Chondrocyte (in vitro differentiated cells): ENCODE measurements around the gene TFAP2D. TPM values are rescaled to one million over a fixed set of nuclear protein-coding genes. Genes with fewer than 3 reads are reported as not detected.
A peak's percentile ranks its signal among the peaks of the same experiment; 100 is the strongest.

Experiments used
- DNase-seq: peaks from one replicate; pipeline ENCODE4 v3.0.0; 2021; ENCODE audit warnings: mixed read lengths, low spot score
- H3K27ac Mint-ChIP-seq: one replicate; pipeline ENCODE4 v1.8.0; 2021; ENCODE audit warnings: mild to moderate bottlenecking, moderate library complexity, mixed read lengths; ENCODE audit not compliant: unreplicated experiment
- H3K27me3 Mint-ChIP-seq: 2 replicates; pipeline ENCODE4 v1.8.0; 2021; ENCODE audit warnings: low read depth, mixed read lengths
- H3K36me3 Mint-ChIP-seq: 2 replicates; pipeline ENCODE4 v1.8.0; 2021; ENCODE audit warnings: low read depth, mixed read lengths
- H3K4me1 Mint-ChIP-seq: 2 replicates; pipeline ENCODE4 v1.8.0; 2021; ENCODE audit warnings: low read depth, mild to moderate bottlenecking, mixed read lengths
- H3K4me3 Mint-ChIP-seq: one replicate; pipeline ENCODE4 v1.8.0; 2021; ENCODE audit warnings: mild to moderate bottlenecking, moderate library complexity, mixed read lengths; ENCODE audit not compliant: unreplicated experiment
- H3K9me3 Mint-ChIP-seq: 2 replicates; pipeline ENCODE4 v1.8.0; 2021; ENCODE audit warnings: low read depth, mixed read lengths
- CTCF ChIP-seq: fragments of 200-600 bp; sonication (generic); IDR thresholded peaks from 2 replicates; pipeline ENCODE4 v1.5.0; 2021; ENCODE audit warnings: antibody characterized with exemption, mild to moderate bottlenecking, moderate library complexity
- total RNA-seq: library from RNA; stranded (reverse); gene quantifications from 3 replicates; pipeline ENCODE4 v1.2.1, GENCODE V29; 2021

Gene TFAP2D
- total RNA-seq, 1 donor from 2014 or later, result not detected

GRCh38 chr6:50818020-50818419 is 104.7 kb downstream of the TFAP2D start:
- no peak for TF ChIP-seq CTCF
- H3K27me3 Mint-ChIP-seq, result peaks cover 5% of the 10 kb centered on the region
- no peak for DNase-seq
- no peaks in the 10 kb centered on the region for H3K36me3 Mint-ChIP-seq
- peaks cover 49% of the 10 kb centered on the region for H3K4me1 Mint-ChIP-seq
- H3K4me3 Mint-ChIP-seq, result peak overlapping the region; percentile 69
- no peaks in the 10 kb centered on the region for H3K9me3 Mint-ChIP-seq
- H3K27ac Mint-ChIP-seq, result peak overlapping the region; percentile 91

GRCh38 chr6:50818673-50819072 is 105.3 kb downstream of the TFAP2D start, which contains the start of gene TFAP2B:
Gene TFAP2B, plus strand, starts transcription at chr6:50818871. Its CDS starts 21 bp downstream, at chr6:50818892.
- Mint-ChIP-seq H3K4me3 (peak within 1 kb of the TSS; percentile 98), H3K36me3 (peaks cover 3% of the 10 kb centered on the region), H3K27ac (peak within 1 kb of the TSS; percentile 99), H3K4me1 (peaks cover 54% of the 10 kb centered on the region), H3K9me3 (no peaks in the 10 kb centered on the region), H3K27me3 (peaks cover 4% of the 10 kb centered on the region)
- TF ChIP-seq CTCF, result no peak
- no peak for DNase-seq

GRCh38 chr6:50819466-50819903 is 106.2 kb downstream of the TFAP2D start:
- H3K27ac Mint-ChIP-seq, result peak overlapping the region; percentile 99

GRCh38 chr6:50819904-50820868 is 106.9 kb downstream of the TFAP2D start:
- H3K27me3 Mint-ChIP-seq, result peaks cover 2% of the 10 kb centered on the region
- H3K4me3 Mint-ChIP-seq, result peak overlapping the region; percentile 98
- H3K9me3 Mint-ChIP-seq, result no peaks in the 10 kb centered on the region
- no peak for DNase-seq
- no peak for TF ChIP-seq CTCF
- peaks cover 3% of the 10 kb centered on the region for H3K36me3 Mint-ChIP-seq
- peaks cover 69% of the 10 kb centered on the region for H3K4me1 Mint-ChIP-seq
- peak overlapping the region; percentile 99 for H3K27ac Mint-ChIP-seq

More at GRCh38 chr6:50819466-50819903, 106.2 kb downstream of the TFAP2D start:
- H3K9me3 Mint-ChIP-seq, result no peaks in the 10 kb centered on the region
- peaks cover 2% of the 10 kb centered on the region for H3K27me3 Mint-ChIP-seq
- H3K4me1 Mint-ChIP-seq, result peaks cover 62% of the 10 kb centered on the region
- DNase-seq, result no peak
- H3K36me3 Mint-ChIP-seq, result peaks cover 3% of the 10 kb centered on the region
- TF ChIP-seq CTCF, result no peak
- H3K4me3 Mint-ChIP-seq, result peak overlapping the region; percentile 98

- TF ChIP-seq CTCF, result no peak
- H3K4me1 Mint-ChIP-seq, result peaks cover 76% of the 10 kb centered on the region
- peaks cover 2% of the 10 kb centered on the region for H3K27me3 Mint-ChIP-seq
These were observed 107.5 kb downstream of the TFAP2D start for GRCh38 chr6:50820869-50821264.

More at GRCh38 chr6:50820869-50821264, 107.5 kb downstream of the TFAP2D start:
- DNase-seq, result no peak
- Mint-ChIP-seq H3K27ac (peak overlapping the region; percentile 99), H3K9me3 (no peaks in the 10 kb centered on the region), H3K36me3 (peaks cover 3% of the 10 kb centered on the region), H3K4me3 (peak overlapping the region; percentile 98)
